ENCODE results near the gene ZNF438. TPM values are rescaled to one million over a fixed set of nuclear protein-coding genes. Genes with fewer than 3 reads are reported as not detected.

ZNF438 gene
- total and polyA plus RNA-seq, 10 of the 15 experiments (the other 5 are each of a cell fraction or from before 2014, with no cell fraction given): 0.93 to 5.2 (median 1.9) TPM

DNA sequence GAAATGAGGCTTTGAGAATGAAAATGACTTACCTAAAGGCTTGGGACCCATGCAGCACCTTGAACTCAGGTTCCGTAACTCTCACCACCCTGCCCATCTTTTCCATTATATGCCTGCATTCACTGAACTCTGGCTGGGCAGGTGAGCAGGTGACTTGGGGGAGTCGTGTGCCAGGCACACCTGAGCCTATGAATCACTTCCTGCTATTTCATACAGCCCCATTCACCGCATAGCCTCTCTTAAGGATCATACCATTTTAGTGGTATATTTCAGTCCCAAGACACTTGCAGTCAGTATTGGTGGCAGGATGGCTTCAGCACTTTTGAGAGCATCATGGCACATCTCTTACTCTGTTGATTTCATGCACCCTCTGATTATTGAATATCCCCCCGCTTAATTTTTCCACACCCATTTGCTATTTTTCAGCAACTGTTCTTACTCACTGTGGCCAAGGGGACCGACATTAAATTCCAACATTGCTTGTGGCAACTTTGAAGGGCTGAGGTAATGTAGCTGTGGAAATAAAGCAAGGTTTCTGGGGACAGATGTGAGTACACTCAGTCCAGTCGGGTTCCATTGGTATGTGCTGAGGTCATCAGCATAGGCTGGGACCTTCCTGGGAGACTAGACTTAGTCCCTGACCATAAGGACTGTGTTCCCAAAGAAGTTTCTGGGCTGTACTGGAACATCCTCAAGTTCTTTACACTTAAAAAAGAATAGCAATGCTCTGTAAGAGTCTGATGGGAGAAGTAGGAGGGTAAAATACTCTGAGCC, 39.8 kb upstream of the ZNF438 start:
- no peaks in the 10 kb centered on the region for H3K9me3 ChIP-seq (replicated peaks; ENCODE audit: control insufficient read depth, insufficient read depth, low read length)
- FAIRE-seq (no peak), DNase-seq (ENCODE audit: low read depth, low spot score) (no peak), ATAC-seq (no peak)
- no peaks in the 10 kb centered on the region for H3K36me3 ChIP-seq (ENCODE audit: control insufficient read depth in 2 of 2, insufficient read depth in 2 of 2, low read length in 1 of 2)
- RAD21 ChIA-PET (ENCODE audit: unreplicated experiment): no interaction called here
- 38% methylated on average over 6 of the region's 6 CpGs for WGBS (ENCODE audit: insufficient coverage, insufficient replicate concordance, low lambda C conversion rate, missing lambda C conversion rate)
- H3K27ac ChIP-seq (ENCODE audit: control insufficient read depth, insufficient read depth): no peak overlapping the region
- POLR2A ChIA-PET: no interaction called here
- H3K27me3 ChIP-seq (replicated peaks in 1 of 2; ENCODE audit: control insufficient read depth in 2 of 2, insufficient read depth in 2 of 2, low read length in 1 of 2): peaks cover 0 to 2% of the 10 kb centered on the region in 2 experiments; a peak in 1 of 4 replicates
- intact Hi-C loops (cut with micrococcal nuclease; ENCODE audit: unreplicated experiment): no loop called here
- CTCF ChIA-PET: interaction anchor here (2.1 kb wide), 1 partner anchor 12 kb away, joined by 9 read pairs; no protein-coding TSS in a partner anchor
- no peaks in the 10 kb centered on the region for H4K20me1 ChIP-seq (ENCODE audit: control insufficient read depth, insufficient read depth)
- SMC1A ChIA-PET (ENCODE audit: uncharacterized antibody, unreplicated experiment): interaction anchor here (0.8 kb wide), 1 partner anchor 313 kb away, joined by 3 read pairs; no protein-coding TSS in a partner anchor
- no peak overlapping the region for H3K4me3 ChIP-seq
- no peak overlapping the region for H3K9ac ChIP-seq (ENCODE audit: control insufficient read depth, insufficient read depth, low read length)
- no peaks in the 10 kb centered on the region for H3K4me1 ChIP-seq (ENCODE audit: control insufficient read depth, insufficient read depth, low read length)
- TF ChIP-seq BCL11A (IDR thresholded peaks at IDR 0.05; ENCODE audit: low read depth, low read length): no peak
- TF ChIP-seq JUNB (IDR thresholded peaks at IDR 0.05): no peak
- TF ChIP-seq, protein P1, sequence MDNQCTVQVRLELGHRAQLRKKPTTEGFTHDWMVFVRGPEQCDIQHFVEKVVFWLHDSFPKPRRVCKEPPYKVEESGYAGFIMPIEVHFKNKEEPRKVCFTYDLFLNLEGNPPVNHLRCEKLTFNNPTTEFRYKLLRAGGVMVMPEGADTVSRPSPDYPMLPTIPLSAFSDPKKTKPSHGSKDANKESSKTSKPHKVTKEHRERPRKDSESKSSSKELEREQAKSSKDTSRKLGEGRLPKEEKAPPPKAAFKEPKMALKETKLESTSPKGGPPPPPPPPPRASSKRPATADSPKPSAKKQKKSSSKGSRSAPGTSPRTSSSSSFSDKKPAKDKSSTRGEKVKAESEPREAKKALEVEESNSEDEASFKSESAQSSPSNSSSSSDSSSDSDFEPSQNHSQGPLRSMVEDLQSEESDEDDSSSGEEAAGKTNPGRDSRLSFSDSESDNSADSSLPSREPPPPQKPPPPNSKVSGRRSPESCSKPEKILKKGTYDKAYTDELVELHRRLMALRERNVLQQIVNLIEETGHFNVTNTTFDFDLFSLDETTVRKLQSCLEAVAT (IDR thresholded peaks at IDR 0.05): no peak
- no peak for TF ChIP-seq ETV6 (conservative IDR thresholded peaks at IDR 0.05 in 1 of 2, IDR thresholded peaks at IDR 0.05 in 1 of 2; ENCODE audit: borderline replicate concordance in 1 of 2, low read depth in 1 of 2)
- no peak for TF ChIP-seq PAX5 (IDR thresholded peaks at IDR 0.05; ENCODE audit: borderline replicate concordance, low read depth, low read length)
- TF ChIP-seq NR2C1 (IDR thresholded peaks at IDR 0.05): no peak
- TF ChIP-seq BMI1 (IDR thresholded peaks at IDR 0.05; ENCODE audit: borderline replicate concordance): no peak
- H3K4me2 ChIP-seq (ENCODE audit: control insufficient read depth, insufficient read depth): no peak overlapping the region
- in situ Hi-C loops (cut with MboI): no loop called here
- H2AFZ ChIP-seq (ENCODE audit: control insufficient read depth, low read depth, low read length): no peak overlapping the region
- no peaks in the 10 kb centered on the region for H3K79me2 ChIP-seq (ENCODE audit: control insufficient read depth, insufficient read depth, low read length)
- no TSS peak for BruUV-seq (replicated peaks)
